IMR-90 (cell line): ENCODE data around the gene GTSE1. TPM values are rescaled to one million over a fixed set of nuclear protein-coding genes. Genes with fewer than 3 reads are reported as not detected.

Experiments
- ATAC-seq: fragments of 200-7000 bp; cut with Tn5 transposase; 2 replicates; pipeline ENCODE4 v1.9.1; 2020; ENCODE audit warnings: low read depth, mild to moderate bottlenecking, moderate library complexity
- BruUV-seq: library from RNA; stranded (reverse); fragments of 400-500 nt; replicated peaks from 2 replicates; lab custom pipeline; 2021; lab: Mats Ljungman, UMichigan
- CTCF ChIA-PET: fragments of 300-600 bp; formaldehyde crosslinking; extraction: SDS; loops from one replicate; lab custom pipeline; 2021; ENCODE audit warnings: antibody characterized with exemption; lab: Yijun Ruan, JAX
- POLR2A ChIA-PET: fragments of 300-600 bp; sonication (Branson Sonifier 250); formaldehyde crosslinking; loops from one replicate; lab custom pipeline; 2022; ENCODE audit warnings: antibody characterized with exemption; ENCODE audit not compliant: unreplicated experiment; lab: Charles Lee
- DNase-seq: peaks from one replicate; pipeline ENCODE4 v3.0.0; 2013
- H2AFZ ChIP-seq: replicated peaks from 2 replicates; pipeline ENCODE3; 2013; ENCODE audit warnings: low read length, mild to moderate bottlenecking; ENCODE audit not compliant: poor library complexity
- H2AK5ac ChIP-seq: 2 replicates; pipeline ENCODE4 v1.6.1; 2013; ENCODE audit warnings: low read depth, low read length, inconsistent platforms
- H2AK9ac ChIP-seq: replicated peaks from 2 replicates; pipeline ENCODE3; 2013; ENCODE audit warnings: mild to moderate bottlenecking, low read depth, low read length, moderate library complexity; ENCODE audit not compliant: poor library complexity
- H2BK120ac ChIP-seq: 2 replicates; pipeline ENCODE4 v1.6.1; 2013; ENCODE audit warnings: low read depth, low read length, inconsistent platforms
- H2BK15ac ChIP-seq: 3 replicates; pipeline ENCODE4 v1.6.1; 2013; ENCODE audit warnings: low read depth, low read length, inconsistent platforms
- H2BK20ac ChIP-seq: 2 replicates; pipeline ENCODE4 v1.6.1; 2013; ENCODE audit warnings: low read depth, mild to moderate bottlenecking, inconsistent platforms, low read length, moderate library complexity
- H2BK5ac ChIP-seq: 2 replicates; pipeline ENCODE4 v1.6.1; 2013; ENCODE audit warnings: mild to moderate bottlenecking, low read depth, low read length, inconsistent platforms; ENCODE audit not compliant: poor library complexity, severe bottlenecking
- H3K14ac ChIP-seq: replicated peaks from 2 replicates; pipeline ENCODE4 v1.6.1; 2013; ENCODE audit warnings: low read depth, low read length, inconsistent platforms
- H3K18ac ChIP-seq: 2 replicates; pipeline ENCODE4 v1.6.1; 2013; ENCODE audit warnings: low read depth, low read length, control low read depth
- H3K23ac ChIP-seq: 2 replicates; pipeline ENCODE4 v1.6.1; 2013; ENCODE audit warnings: low read depth, low read length, inconsistent platforms
- H3K27ac ChIP-seq: 2 replicates; pipeline ENCODE4 v1.5.1; 2013; ENCODE audit warnings: mild to moderate bottlenecking, control low read depth, low read length; ENCODE audit not compliant: insufficient read depth
- H3K27me3 ChIP-seq: 2 replicates; pipeline ENCODE4 v1.6.1; 2013; ENCODE audit warnings: low read length; ENCODE audit not compliant: control insufficient read depth, insufficient read depth
- H3K36me3 ChIP-seq: 2 replicates; pipeline ENCODE4 v1.6.1; 2013; ENCODE audit warnings: low read length, mixed read lengths; ENCODE audit not compliant: control insufficient read depth, insufficient read depth
- H3K4ac ChIP-seq: 2 replicates; pipeline ENCODE4 v1.6.1; 2013; ENCODE audit warnings: low read depth, low read length, inconsistent platforms
- H3K4me1 ChIP-seq: 2 replicates; pipeline ENCODE4 v1.6.1; 2013; ENCODE audit warnings: low read length, mixed read lengths; ENCODE audit not compliant: control insufficient read depth, insufficient read depth
- H3K4me2 ChIP-seq: 2 replicates; pipeline ENCODE4 v1.6.1; 2013; ENCODE audit warnings: low read depth, mild to moderate bottlenecking, control low read depth, low read length, moderate library complexity
- H3K4me3 ChIP-seq: 2 replicates; pipeline ENCODE4 v1.5.1; 2013; ENCODE audit warnings: low read depth, mild to moderate bottlenecking, control low read depth, low read length, moderate library complexity; ENCODE audit not compliant: insufficient read depth
- H3K56ac ChIP-seq: 2 replicates; pipeline ENCODE4 v1.6.1; 2013; ENCODE audit warnings: low read length, inconsistent platforms; ENCODE audit not compliant: insufficient read depth; ENCODE audit errors: extremely low read depth
- H3K79me1 ChIP-seq, 2 experiments: 2 replicates each; pipeline ENCODE4 v1.6.1; 2013; ENCODE audit warnings: low read length in 2 of 2, inconsistent platforms in 1 of 2, low read depth in 1 of 2
- H3K9ac ChIP-seq: 2 replicates; pipeline ENCODE4 v1.6.1; 2013; ENCODE audit warnings: low read depth, low read length, control low read depth
- H3K9me1 ChIP-seq: 2 replicates; pipeline ENCODE4 v1.6.1; 2013; ENCODE audit warnings: low read length, inconsistent platforms; ENCODE audit not compliant: insufficient read depth
- H3K9me3 ChIP-seq: 2 replicates; pipeline ENCODE4 v1.6.1; 2013; ENCODE audit warnings: low read length; ENCODE audit not compliant: control insufficient read depth, insufficient read depth
- H4K20me1 ChIP-seq: 2 replicates; pipeline ENCODE4 v1.6.1; 2013; ENCODE audit warnings: low read length, inconsistent platforms; ENCODE audit not compliant: insufficient read depth
- H4K5ac ChIP-seq: 2 replicates; pipeline ENCODE4 v1.6.1; 2013; ENCODE audit warnings: mild to moderate bottlenecking, low read depth, low read length, control low read depth
- H4K8ac ChIP-seq, 2 experiments: 2 replicates each; pipeline ENCODE4 v1.6.1; 2013; ENCODE audit warnings: low read depth in 2 of 2, low read length in 2 of 2, control low read depth in 1 of 2, inconsistent platforms in 1 of 2
- H4K91ac ChIP-seq: 2 replicates; pipeline ENCODE4 v1.6.1; 2013; ENCODE audit warnings: low read depth, low read length, inconsistent platforms; ENCODE audit not compliant: insufficient read depth
- BHLHE40 ChIP-seq: fragments of 150-350 bp; IDR thresholded peaks from 2 replicates; pipeline ENCODE4 v1.6.1; 2016; ENCODE audit warnings: mild to moderate bottlenecking, low read depth, low read length
- CEBPB ChIP-seq: IDR thresholded peaks from 2 replicates; pipeline ENCODE4 v1.6.1; 2012; ENCODE audit warnings: low read depth, low read length, improper control_type of control experiment
- CHD1 ChIP-seq: IDR thresholded peaks from 2 replicates; pipeline ENCODE4 v1.6.1; 2012; ENCODE audit warnings: low read depth, low read length, improper control_type of control experiment
- FOS ChIP-seq: fragments of 150-350 bp; IDR thresholded peaks from 2 replicates; pipeline ENCODE4 v1.6.1; 2016; ENCODE audit warnings: low read depth, low read length
- MAFK ChIP-seq: IDR thresholded peaks from 2 replicates; pipeline ENCODE4 v1.6.1; 2012; ENCODE audit warnings: low read depth, low read length, improper control_type of control experiment
- MAZ ChIP-seq: IDR thresholded peaks from 2 replicates; pipeline ENCODE4 v1.6.1; 2012; ENCODE audit warnings: low read depth, mild to moderate bottlenecking, low read length, improper control_type of control experiment, moderate library complexity, borderline replicate concordance
- MXI1 ChIP-seq: IDR thresholded peaks from 2 replicates; pipeline ENCODE4 v1.6.1; 2012; ENCODE audit warnings: low read depth, mild to moderate bottlenecking, low read length, moderate library complexity, borderline replicate concordance
- NFE2L2 ChIP-seq: fragments of 150-350 bp; IDR thresholded peaks from 2 replicates; pipeline ENCODE4 v1.6.1; 2016; ENCODE audit warnings: low read depth, mild to moderate bottlenecking, low read length
- POLR2A ChIP-seq: IDR thresholded peaks from 2 replicates; pipeline ENCODE4 v1.6.1; 2012; ENCODE audit warnings: mild to moderate bottlenecking, low read depth, low read length
- RAD21 ChIP-seq: IDR thresholded peaks from 2 replicates; pipeline ENCODE4 v1.6.1; 2012; ENCODE audit warnings: low read length, improper control_type of control experiment
- RCOR1 ChIP-seq: IDR thresholded peaks from 2 replicates; pipeline ENCODE4 v1.6.1; 2012; ENCODE audit warnings: mild to moderate bottlenecking, low read length, improper control_type of control experiment; ENCODE audit not compliant: insufficient replicate concordance
- RFX5 ChIP-seq: IDR thresholded peaks from 2 replicates; pipeline ENCODE4 v1.8.0; 2012; ENCODE audit warnings: low read depth, mild to moderate bottlenecking, low read length, moderate library complexity
- SMC3 ChIP-seq: fragments of 150-350 bp; IDR thresholded peaks from 2 replicates; pipeline ENCODE4 v1.6.1; 2016; ENCODE audit warnings: low read depth, mild to moderate bottlenecking, antibody characterized with exemption, low read length, moderate library complexity
- WGBS, 2 experiments: methylation state at CpG; one replicate each; pipeline versions ENCODE4 v1.1.5 to v1.1.7; 2013; ENCODE audit warnings: missing lambda C conversion rate in 2 of 2; ENCODE audit not compliant: insufficient read length in 1 of 2; ENCODE audit errors: extremely low coverage in 2 of 2; 5-methylcytosine and 5-hydroxymethylcytosine counted together
- dilution Hi-C: fragments of 300-500 bp; cut with HindIII; formaldehyde crosslinking; loops from one replicate; pipeline ENCODE4 v1.14.3; 2018; ENCODE audit warnings: low sequenced_read_pairs; ENCODE audit not compliant: unreplicated experiment
- in situ Hi-C: fragments of 300-500 bp; cut with MboI; formaldehyde crosslinking; loops from 3 replicates; pipeline ENCODE4 v1.14.3; 2019; ENCODE audit warnings: low sequenced_read_pairs, inconsistent platforms, mixed read lengths
- intact Hi-C: fragments of 100-400 bp; cut with micrococcal nuclease; formaldehyde crosslinking; loops from 2 replicates; pipeline ENCODE4 v1.10.0; 2022
- polyA plus RNA-seq, 3 experiments: library from polyadenylated mRNA; depleted of rRNA; stranded (reverse); fragments of >200 nt; gene quantifications; 2 replicates each; pipeline ENCODE4 v1.2.3, GENCODE V29; 2012; ENCODE audit warnings: low replicate concordance in 1 of 3
- total RNA-seq: library from RNA; depleted of rRNA; stranded (reverse); fragments of >200 nt; gene quantifications from 2 replicates; pipeline ENCODE4 v1.2.3, GENCODE V29; 2012
- TF ChIP-seq, protein P1 (sequence below): conservative IDR thresholded peaks from 2 replicates; pipeline ENCODE4 v1.5.1; 2012; ENCODE audit warnings: mild to moderate bottlenecking, low read depth, low read length, improper control_type of control experiment
- TF ChIP-seq, protein P2 (sequence below): fragments of 150-350 bp; IDR thresholded peaks from 2 replicates; pipeline ENCODE4 v1.6.1; 2017; ENCODE audit warnings: mild to moderate bottlenecking, antibody characterized with exemption, low read length, low read depth
- TF ChIP-seq, protein P3 (sequence below): fragments of 150-350 bp; IDR thresholded peaks from 2 replicates; pipeline ENCODE4 v1.6.1; 2016; ENCODE audit warnings: low read depth, mild to moderate bottlenecking, low read length, moderate library complexity, borderline replicate concordance

The GTSE1 gene
- total and polyA plus RNA-seq, 2 of the 4 experiments (the other 2 are of a cell fraction), result 5.9 to 17.1 TPM

DNA sequence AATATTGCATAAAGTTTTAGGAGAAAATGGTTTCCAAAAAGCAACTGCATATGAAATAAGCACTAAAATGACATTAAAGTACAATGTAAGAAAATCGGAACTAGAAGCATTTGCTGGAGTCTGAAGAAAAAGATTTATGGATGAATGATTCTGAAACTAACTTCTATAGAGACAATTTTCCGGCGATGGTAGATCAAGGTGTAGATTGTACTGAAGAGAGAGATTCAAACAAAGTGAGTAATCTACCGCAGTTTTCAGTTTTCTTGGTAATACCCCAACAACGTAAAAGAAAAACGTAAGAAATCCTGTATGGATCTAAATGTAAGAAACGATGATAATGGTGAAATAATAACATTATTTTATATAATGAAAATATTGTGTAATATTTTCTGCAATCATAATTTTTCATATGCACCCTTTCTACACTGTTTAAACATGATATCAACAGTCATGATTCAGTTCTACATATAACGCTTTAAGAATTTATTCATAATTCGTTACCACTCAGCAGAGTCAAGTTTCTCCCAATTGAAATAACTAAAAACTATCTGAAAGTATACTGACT is 44.8 kb upstream of the GTSE1 start:
- TF ChIP-seq RAD21 (no peak), FOS (no peak), RCOR1 (no peak), MAFK (no peak), RFX5 (no peak), SMC3 (no peak), MAZ (no peak), NFE2L2 (no peak), CHD1 (no peak), CEBPB (no peak), BHLHE40 (no peak), POLR2A (no peak), MXI1 (no peak)
- TF ChIP-seq, protein P1, sequence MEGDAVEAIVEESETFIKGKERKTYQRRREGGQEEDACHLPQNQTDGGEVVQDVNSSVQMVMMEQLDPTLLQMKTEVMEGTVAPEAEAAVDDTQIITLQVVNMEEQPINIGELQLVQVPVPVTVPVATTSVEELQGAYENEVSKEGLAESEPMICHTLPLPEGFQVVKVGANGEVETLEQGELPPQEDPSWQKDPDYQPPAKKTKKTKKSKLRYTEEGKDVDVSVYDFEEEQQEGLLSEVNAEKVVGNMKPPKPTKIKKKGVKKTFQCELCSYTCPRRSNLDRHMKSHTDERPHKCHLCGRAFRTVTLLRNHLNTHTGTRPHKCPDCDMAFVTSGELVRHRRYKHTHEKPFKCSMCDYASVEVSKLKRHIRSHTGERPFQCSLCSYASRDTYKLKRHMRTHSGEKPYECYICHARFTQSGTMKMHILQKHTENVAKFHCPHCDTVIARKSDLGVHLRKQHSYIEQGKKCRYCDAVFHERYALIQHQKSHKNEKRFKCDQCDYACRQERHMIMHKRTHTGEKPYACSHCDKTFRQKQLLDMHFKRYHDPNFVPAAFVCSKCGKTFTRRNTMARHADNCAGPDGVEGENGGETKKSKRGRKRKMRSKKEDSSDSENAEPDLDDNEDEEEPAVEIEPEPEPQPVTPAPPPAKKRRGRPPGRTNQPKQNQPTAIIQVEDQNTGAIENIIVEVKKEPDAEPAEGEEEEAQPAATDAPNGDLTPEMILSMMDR, result no peak
- TF ChIP-seq, protein P2, sequence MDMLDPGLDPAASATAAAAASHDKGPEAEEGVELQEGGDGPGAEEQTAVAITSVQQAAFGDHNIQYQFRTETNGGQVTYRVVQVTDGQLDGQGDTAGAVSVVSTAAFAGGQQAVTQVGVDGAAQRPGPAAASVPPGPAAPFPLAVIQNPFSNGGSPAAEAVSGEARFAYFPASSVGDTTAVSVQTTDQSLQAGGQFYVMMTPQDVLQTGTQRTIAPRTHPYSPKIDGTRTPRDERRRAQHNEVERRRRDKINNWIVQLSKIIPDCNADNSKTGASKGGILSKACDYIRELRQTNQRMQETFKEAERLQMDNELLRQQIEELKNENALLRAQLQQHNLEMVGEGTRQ, result no peak
- TF ChIP-seq, protein P3, sequence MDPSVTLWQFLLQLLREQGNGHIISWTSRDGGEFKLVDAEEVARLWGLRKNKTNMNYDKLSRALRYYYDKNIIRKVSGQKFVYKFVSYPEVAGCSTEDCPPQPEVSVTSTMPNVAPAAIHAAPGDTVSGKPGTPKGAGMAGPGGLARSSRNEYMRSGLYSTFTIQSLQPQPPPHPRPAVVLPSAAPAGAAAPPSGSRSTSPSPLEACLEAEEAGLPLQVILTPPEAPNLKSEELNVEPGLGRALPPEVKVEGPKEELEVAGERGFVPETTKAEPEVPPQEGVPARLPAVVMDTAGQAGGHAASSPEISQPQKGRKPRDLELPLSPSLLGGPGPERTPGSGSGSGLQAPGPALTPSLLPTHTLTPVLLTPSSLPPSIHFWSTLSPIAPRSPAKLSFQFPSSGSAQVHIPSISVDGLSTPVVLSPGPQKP, result no peak
- Histone ChIP-seq H4K8ac (no peak overlapping the region), H2BK15ac (no peak overlapping the region), H3K4me1 (peaks cover 7% of the 10 kb centered on the region; the same call in 1 of the 2 replicates), H2AK5ac (no peak overlapping the region), H3K18ac (no peak overlapping the region), H3K56ac (no peak overlapping the region), H3K79me1 (peaks cover 15 to 34% of the 10 kb centered on the region in 2 experiments), H4K91ac (no peak overlapping the region), H2BK120ac (no peak overlapping the region), H2BK5ac (no peak overlapping the region), H3K36me3 (no peaks in the 10 kb centered on the region; the same call in 1 of the 2 replicates), H3K9ac (no peak overlapping the region), H3K23ac (no peak overlapping the region), H3K4me2 (no peak overlapping the region), H4K5ac (no peak overlapping the region), H2BK20ac (no peak overlapping the region), H4K20me1 (no peaks in the 10 kb centered on the region; the same call in 1 of the 2 replicates), H3K9me1 (peaks cover 19% of the 10 kb centered on the region), H2AK9ac (no peak overlapping the region), H3K27me3 (no peaks in the 10 kb centered on the region), H3K4ac (no peak overlapping the region), H3K4me3 (no peak overlapping the region), H2AFZ (no peak overlapping the region), H3K14ac (no peak overlapping the region), H3K9me3 (no peaks in the 10 kb centered on the region), H3K27ac (no peak overlapping the region)
- dilution Hi-C loops (no loop called here), intact Hi-C loops (no loop called here), in situ Hi-C loops (no loop called here)
- no TSS peak for BruUV-seq
- ChIA-PET POLR2A (no interaction called here), CTCF (no interaction called here)
- no peak for DNase-seq
- WGBS, 2 experiments, result no CpG with 5 or more reads among the region's 9 CpGs
- no peak for ATAC-seq
